ENCODE measurements around the gene CLNK.
"Not testable (repeated sequence)": the region's sequence is repeated elsewhere in the genome, so short reads cannot be mapped to it uniquely, and the experiment has no call there.

Gene CLNK

GRCh38 chr4:10606483-10607155 is 77.9 kb downstream of the CLNK start:
- DNase-seq: no peak

- no peak for DNase-seq
Measured at GRCh38 chr4:10605746-10606482, 78.7 kb downstream of the CLNK start.

- DNase-seq: no peak
Measured at GRCh38 chr4:10605031-10605430, 79.5 kb downstream of the CLNK start.

- no peak for DNase-seq
Measured at GRCh38 chr4:10599574-10599973, 85.0 kb downstream of the CLNK start.

DNA sequence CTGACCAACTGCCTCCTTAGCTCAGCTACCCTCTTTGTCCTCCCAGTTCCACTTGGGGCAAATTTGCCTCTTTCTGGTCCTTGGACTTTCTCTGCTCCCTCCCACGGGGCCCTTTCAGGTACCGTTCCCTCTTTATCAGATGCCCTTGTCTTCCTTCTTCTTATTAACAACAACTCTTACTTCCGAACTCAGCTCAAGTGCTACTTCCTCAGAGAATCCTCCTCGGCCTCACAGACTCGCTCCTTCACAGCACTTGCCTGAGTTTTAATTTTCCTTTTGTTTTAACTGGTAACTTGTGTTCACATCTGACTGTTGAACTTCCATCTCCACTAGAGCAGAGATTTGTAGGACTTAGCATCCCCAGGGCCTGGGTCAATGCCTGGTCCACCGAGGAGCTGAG is 85.7 kb downstream of the CLNK start:
- no peak for DNase-seq

DNA sequence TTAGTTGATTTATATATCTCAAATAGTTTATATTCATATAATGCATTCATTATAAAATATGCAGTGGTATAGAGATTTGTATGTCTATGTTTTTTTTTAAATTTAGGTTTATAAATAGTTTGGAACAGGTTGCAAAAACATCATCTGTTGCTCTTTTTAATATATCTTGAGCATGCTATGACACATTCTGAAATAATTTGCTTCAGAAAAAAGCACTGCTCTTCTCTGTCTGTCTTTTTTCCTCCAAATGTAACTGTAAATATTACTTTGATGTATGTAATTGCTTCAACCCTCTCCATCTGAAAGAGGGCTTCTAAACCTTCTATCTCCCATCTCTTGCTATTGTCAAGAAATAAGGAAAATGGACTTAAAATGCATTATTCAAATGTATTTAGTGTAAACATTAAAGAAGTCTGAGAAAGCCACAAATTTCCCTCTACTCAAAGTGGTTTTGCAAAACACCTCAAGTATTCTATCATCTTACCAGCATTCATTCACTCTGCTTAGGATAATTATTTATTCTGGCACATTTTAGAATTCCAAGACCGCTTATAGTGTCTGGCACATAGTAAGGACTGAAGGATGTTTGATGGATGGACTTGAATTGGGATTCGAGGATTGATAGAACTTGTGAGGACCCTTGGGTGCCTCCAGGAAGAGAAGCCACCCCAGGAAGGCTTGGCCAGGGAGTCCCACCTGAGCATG is 87.8 kb downstream of the CLNK start:
- DNase-seq: no peak

- peak; percentile 4 for DNase-seq
Measured at GRCh38 chr4:10593130-10593529, 91.4 kb downstream of the CLNK start.

- no peak for DNase-seq
Measured at GRCh38 chr4:10590896-10591295, 93.7 kb downstream of the CLNK start.

DNA sequence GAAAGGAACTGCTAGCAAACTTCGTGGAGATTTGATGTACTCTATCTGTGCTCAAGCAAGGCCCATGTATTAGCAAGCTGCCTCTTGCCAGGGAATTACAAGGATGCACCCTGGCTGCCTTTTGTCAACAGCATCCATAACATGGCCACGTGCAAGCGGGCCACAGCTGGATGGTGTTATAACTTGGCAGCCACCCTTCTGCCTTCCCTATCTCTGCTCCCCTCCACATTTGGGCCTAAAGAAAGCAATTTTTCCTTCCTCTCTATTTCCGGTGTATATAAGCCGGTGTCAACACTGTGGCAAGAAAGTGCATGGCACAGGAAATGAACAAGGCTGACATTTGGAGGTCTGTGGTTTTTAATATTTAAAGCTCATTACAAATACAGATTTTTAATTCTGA is 94.8 kb downstream of the CLNK start:
- no peak for DNase-seq

- no peak for DNase-seq
Measured at GRCh38 chr4:10589321-10589720, 95.2 kb downstream of the CLNK start.

GRCh38 chr4:10587697-10588096 is 96.9 kb downstream of the CLNK start:
- DNase-seq: no peak

GRCh38 chr4:10587296-10587695 is 97.3 kb downstream of the CLNK start:
- no peak for DNase-seq

DNA sequence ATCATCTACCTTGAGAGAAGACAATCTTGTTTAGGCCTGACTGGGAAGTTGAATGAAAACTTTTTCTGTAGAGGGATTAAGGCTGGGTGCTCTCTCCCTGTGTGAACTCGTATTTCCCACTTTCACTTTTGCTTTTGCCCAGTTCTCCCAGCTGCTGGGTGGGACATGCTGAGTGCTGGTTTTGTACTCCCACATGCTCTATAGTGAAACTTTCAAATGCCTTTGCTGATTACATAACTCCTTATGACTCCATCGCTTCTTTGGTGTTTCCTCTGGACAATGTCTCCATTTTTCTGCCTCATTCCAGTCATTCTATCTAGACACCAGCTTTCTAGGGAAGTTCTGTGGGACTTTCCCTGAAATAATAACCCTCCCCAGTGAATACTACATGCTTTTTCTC is 100.5 kb downstream of the CLNK start:
- DNase-seq: no peak

- DNase-seq: no peak
Measured at GRCh38 chr4:10582951-10583350, 101.6 kb downstream of the CLNK start.

DNA sequence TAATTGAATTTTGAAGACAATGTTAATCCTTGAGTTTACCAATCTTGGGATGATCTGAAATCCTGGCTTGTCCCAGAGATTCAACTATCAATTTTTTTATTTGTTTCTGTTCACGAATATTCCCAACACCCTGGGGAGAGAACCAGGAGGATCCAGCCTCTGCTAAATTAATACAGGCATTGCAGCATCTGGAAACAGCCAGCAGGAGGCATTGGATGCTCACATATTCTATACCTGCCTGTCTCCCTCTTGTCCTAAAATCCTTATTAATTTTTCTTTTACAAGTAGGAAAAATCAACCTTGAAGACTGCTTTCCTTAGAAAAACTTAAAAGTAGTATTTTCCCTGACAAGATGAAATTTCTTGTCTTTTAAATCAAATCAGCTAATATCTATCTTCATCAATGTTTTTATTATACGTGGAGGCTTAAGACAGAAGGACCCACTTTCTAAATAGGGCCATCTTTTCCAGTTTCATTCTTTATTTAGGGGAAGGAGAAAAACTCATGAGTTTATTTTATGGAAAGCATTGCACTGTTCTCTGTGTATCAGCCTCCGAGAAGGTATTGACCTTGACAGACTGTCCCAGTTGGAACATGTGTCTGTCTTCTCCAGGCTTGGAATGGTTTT is 102.4 kb downstream of the CLNK start:
- DNase-seq: peak; percentile 55

DNA sequence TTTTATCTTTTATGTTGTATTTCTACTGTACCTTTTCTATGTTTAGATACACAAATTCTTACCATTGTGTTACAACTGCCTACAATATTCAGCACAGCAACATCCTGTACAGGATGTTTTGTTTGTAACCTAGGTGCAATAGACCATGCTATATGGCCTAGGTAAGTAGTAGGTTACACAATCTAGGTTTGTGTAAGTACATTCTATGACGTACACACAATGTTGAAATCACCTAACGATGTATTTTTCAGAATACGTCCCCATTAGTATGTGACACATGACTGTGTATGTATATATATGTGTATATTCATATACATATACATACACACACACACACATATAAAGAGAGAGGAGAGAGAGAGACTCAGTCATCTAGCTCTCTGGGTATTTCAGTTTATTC is 103.5 kb downstream of the CLNK start:
- DNase-seq: no peak

DNA sequence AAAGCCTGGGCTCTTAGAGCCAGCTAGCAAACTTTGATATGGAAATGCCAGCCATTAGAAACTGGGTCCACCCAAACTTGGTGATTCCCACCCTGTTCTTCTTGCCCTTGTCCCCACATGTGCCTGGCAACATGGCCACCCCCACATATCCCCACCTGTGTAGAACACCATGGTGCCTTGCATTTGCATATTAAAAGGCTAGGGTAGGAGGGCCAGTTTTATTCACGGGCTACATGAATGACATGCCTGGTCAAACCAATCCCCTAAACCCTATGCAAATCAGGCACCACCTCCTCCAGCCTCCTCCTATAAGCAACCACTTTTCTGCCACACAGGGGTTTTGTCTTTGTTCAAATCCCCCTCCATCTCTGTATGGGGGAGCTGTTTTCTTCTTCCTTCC is 104.9 kb downstream of the CLNK start:
- no peak for DNase-seq

DNA sequence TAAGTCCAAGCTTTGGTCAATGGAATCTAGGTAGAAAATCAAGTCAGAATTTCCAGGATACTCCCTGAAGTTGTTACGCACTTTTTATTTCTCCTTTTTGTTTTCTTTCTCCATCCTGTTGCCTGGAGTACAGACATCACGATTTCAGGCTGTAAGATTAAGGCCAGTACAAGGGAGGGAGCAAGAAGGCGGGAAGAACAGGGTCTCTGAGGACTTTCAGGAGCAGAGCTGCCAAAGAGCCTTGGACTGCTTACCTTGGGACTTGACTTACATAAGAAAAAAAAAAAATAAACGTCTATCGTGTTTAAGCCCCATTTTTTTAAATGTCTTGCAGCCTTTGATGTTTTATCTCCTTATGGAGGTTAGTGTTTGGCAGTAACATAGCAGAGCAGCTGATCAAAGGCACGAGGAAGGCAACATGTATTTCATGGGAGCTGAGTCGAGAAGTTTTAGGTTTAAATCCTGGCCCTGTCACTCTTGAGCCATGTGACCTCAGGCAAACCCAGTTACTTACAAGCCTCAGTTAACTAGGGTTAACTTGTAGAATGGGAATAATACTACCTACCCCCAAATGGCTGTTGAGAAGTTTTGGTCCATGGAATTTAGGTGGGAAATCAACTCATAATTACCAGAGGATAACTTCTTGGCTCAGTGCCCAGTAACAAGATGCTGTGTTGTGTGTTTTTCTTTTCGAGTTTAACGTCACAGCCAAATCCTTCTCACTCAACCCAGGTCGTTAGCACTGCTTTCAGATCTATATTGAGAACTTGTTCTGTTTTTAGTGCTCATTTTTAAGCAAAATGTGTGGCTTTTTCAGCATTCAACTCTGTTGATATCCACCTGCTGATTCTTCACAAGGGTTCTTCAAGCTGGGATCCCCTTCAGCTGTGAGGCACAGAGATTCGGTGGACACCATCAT is 106.8 kb downstream of the CLNK start:
- no peak for DNase-seq

GRCh38 chr4:10577018-10577417 is 107.5 kb downstream of the CLNK start:
- DNase-seq: no peak

GRCh38 chr4:10576236-10576635 is 108.3 kb downstream of the CLNK start:
- DNase-seq: no peak

GRCh38 chr4:10575414-10575813 is 109.2 kb downstream of the CLNK start:
- no peak for DNase-seq

DNA sequence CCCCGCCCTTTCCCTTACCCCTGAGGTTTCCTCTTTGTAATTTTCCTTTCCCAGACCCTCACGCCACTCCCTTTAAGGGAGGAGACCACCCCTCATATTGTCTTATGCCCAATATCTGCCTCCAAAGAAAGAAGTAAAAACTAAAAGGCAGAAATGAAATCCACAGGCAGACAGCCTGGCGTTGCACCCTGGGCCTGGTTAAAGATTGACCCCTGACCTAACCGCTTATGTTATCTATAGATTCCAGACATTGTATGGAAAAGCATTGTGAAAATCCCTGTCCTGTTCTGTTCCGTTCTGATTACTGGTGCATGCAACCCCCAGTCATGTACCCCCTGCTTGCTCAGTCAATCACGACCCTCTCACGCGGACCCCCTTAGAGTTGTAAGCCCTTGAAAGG is 110.0 kb downstream of the CLNK start:
- not testable (repeated sequence) for DNase-seq

GRCh38 chr4:10571909-10572308 is 112.7 kb downstream of the CLNK start:
- no peak for DNase-seq

Measured in NCI-H82 (cell line).